H1 (cell line): ENCODE results near the gene PPP2R2D.

Source experiments
- POLR2AphosphoS5 ChIP-seq: IDR thresholded peaks from 2 replicates; pipeline ENCODE4 v1.6.1; 2011; ENCODE audit warnings: low read depth, low read length
- RAD21 ChIP-seq, 2 experiments: IDR thresholded peaks in 1 of 2; conservative IDR thresholded peaks in 1 of 2; 2 replicates each; pipeline ENCODE4 v1.6.1; 2011; ENCODE audit warnings: low read depth in 2 of 2, low read length in 2 of 2, improper control_type of control experiment in 1 of 2, inconsistent platforms in 1 of 2, mild to moderate bottlenecking in 1 of 2, moderate library complexity in 1 of 2
- SIN3A ChIP-seq, 2 experiments: IDR thresholded peaks in 1 of 2; conservative IDR thresholded peaks in 1 of 2; 2 replicates each; pipeline ENCODE4 v1.6.1; 2011 to 2012; ENCODE audit warnings: low read length in 2 of 2, improper control_type of control experiment in 1 of 2, low read depth in 1 of 2, mild to moderate bottlenecking in 1 of 2
- SIX5 ChIP-seq: IDR thresholded peaks from 2 replicates; pipeline ENCODE4 v1.6.1; 2011; ENCODE audit warnings: mild to moderate bottlenecking, low read depth, low read length
- TBP ChIP-seq: IDR thresholded peaks from 2 replicates; pipeline ENCODE4 v1.6.1; 2011; ENCODE audit warnings: low read depth, low read length, improper control_type of control experiment
- TF ChIP-seq, protein P1 (sequence below), 3 experiments: IDR thresholded peaks; 1 replicate in 2 of 3; 2 replicates in 1 of 3; pipeline versions ENCODE4 v1.5.1 to v1.6.1; 2011; ENCODE audit warnings: low read length in 3 of 3, mild to moderate bottlenecking in 3 of 3, inconsistent platforms in 2 of 3, low read depth in 1 of 3, moderate library complexity in 1 of 3; ENCODE audit not compliant: insufficient read depth in 1 of 3; ENCODE audit errors: control extremely low read depth in 1 of 3
- TF ChIP-seq, protein P2 (sequence below): IDR thresholded peaks from 2 replicates; pipeline ENCODE4 v1.6.1; 2011; ENCODE audit warnings: low read length, improper control_type of control experiment

DNA sequence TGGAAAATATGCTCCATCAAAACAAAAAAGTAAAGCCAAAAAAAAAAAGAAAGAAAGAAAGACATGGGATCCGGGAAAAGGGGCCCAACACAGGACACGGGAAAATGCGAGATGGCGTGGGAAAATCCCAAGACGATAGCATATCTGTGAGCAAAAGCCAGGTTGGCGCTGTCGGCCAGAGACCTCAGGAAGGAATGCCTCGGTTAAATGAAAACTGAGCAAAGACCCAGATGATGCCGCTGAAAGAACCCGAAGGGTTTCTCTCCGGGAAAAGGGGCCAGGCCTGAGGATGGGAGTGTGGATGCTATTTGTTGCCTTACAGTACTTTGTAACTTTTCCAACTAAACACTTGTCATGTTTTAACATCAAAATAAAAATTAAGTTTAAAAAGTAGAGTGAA, 49.5 kb upstream of the PPP2R2D start:
- TF ChIP-seq, protein P1, sequence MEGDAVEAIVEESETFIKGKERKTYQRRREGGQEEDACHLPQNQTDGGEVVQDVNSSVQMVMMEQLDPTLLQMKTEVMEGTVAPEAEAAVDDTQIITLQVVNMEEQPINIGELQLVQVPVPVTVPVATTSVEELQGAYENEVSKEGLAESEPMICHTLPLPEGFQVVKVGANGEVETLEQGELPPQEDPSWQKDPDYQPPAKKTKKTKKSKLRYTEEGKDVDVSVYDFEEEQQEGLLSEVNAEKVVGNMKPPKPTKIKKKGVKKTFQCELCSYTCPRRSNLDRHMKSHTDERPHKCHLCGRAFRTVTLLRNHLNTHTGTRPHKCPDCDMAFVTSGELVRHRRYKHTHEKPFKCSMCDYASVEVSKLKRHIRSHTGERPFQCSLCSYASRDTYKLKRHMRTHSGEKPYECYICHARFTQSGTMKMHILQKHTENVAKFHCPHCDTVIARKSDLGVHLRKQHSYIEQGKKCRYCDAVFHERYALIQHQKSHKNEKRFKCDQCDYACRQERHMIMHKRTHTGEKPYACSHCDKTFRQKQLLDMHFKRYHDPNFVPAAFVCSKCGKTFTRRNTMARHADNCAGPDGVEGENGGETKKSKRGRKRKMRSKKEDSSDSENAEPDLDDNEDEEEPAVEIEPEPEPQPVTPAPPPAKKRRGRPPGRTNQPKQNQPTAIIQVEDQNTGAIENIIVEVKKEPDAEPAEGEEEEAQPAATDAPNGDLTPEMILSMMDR (IDR thresholded peaks at IDR 0.05; ENCODE audit: control extremely low read depth in 1 of 3, insufficient read depth in 1 of 3, low read depth in 1 of 3, low read length in 3 of 3), result no peak
- TF ChIP-seq POLR2AphosphoS5 (no peak), TBP (no peak), SIN3A (conservative IDR thresholded peaks at IDR 0.05 in 1 of 2, IDR thresholded peaks at IDR 0.05 in 1 of 2; ENCODE audit: low read depth in 1 of 2, low read length in 2 of 2) (no peak), RAD21 (IDR thresholded peaks at IDR 0.05 in 1 of 2, conservative IDR thresholded peaks at IDR 0.05 in 1 of 2; ENCODE audit: low read depth in 2 of 2, low read length in 2 of 2) (no peak), SIX5 (no peak)
- TF ChIP-seq, protein P2, sequence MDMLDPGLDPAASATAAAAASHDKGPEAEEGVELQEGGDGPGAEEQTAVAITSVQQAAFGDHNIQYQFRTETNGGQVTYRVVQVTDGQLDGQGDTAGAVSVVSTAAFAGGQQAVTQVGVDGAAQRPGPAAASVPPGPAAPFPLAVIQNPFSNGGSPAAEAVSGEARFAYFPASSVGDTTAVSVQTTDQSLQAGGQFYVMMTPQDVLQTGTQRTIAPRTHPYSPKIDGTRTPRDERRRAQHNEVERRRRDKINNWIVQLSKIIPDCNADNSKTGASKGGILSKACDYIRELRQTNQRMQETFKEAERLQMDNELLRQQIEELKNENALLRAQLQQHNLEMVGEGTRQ, result no peak
